HepG2 (cell line): Measurements from ENCODE around the gene TRIM8. TPM values are rescaled to one million over a fixed set of nuclear protein-coding genes. Genes with fewer than 3 reads are reported as not detected.

Source experiments
- ATAC-seq: fragments of 200-7000 bp; cut with Tn5 transposase; 3 replicates; pipeline ENCODE4 v1.9.1; 2020; ENCODE audit warnings: mild to moderate bottlenecking, moderate library complexity
- BruUV-seq: library from RNA; stranded (reverse); fragments of 400-500 nt; replicated peaks from 2 replicates; lab custom pipeline; 2021; lab: Mats Ljungman, UMichigan
- CTCF ChIA-PET: fragments of 300-600 bp; formaldehyde crosslinking; extraction: SDS; loops from one replicate; lab custom pipeline; 2021; ENCODE audit warnings: low total read pairs, inconsistent platforms, low intra/inter-chr PET ratio; lab: Yijun Ruan, JAX
- POLR2A ChIA-PET: fragments of 350-600 bp; sonication (Branson Sonifier 250); formaldehyde crosslinking; loops from one replicate; lab custom pipeline; 2020; ENCODE audit warnings: antibody characterized with exemption, inconsistent platforms; lab: Yijun Ruan, JAX
- DNase-seq: peaks from one replicate; pipeline ENCODE4 v3.0.0-alpha.2; 2015; ENCODE audit warnings: low spot score
- FAIRE-seq: peaks from 3 replicates; lab custom pipeline; 2011; peaks lifted over from hg19 to GRCh38; lab: Jason Lieb, UNC
- H2AFZ ChIP-seq: one replicate; pipeline ENCODE4 v1.6.1; 2011; ENCODE audit warnings: low read length, inconsistent platforms
- H3K27ac ChIP-seq: fragments of 300-600 bp; 3 replicates; pipeline ENCODE4 v1.8.0; 2011; ENCODE audit warnings: mixed run types, mild to moderate bottlenecking, mixed read lengths, low read length, inconsistent platforms; ENCODE audit not compliant: insufficient read depth; ENCODE audit errors: extremely low read length
- H3K27me3 ChIP-seq, 2 experiments: fragments of 200-600 bp in 1 of 2; 2 replicates in 1 of 2; 3 replicates in 1 of 2; pipeline versions ENCODE4 v1.6.0 to v1.8.0; 2011; ENCODE audit warnings: low read length in 2 of 2, mild to moderate bottlenecking in 2 of 2, moderate library complexity in 2 of 2, inconsistent platforms in 1 of 2; ENCODE audit not compliant: insufficient read depth in 2 of 2, control insufficient read depth in 1 of 2
- H3K36me3 ChIP-seq, 2 experiments: fragments of 200-600 bp in 1 of 2; replicated peaks in 1 of 2; 2 replicates in 1 of 2; 3 replicates in 1 of 2; pipeline versions ENCODE4 v1.5.1 to v1.8.0; 2011; ENCODE audit warnings: low read length in 2 of 2, inconsistent platforms in 1 of 2; ENCODE audit not compliant: insufficient read depth in 2 of 2, control insufficient read depth in 1 of 2
- H3K4me1 ChIP-seq: 2 replicates; pipeline ENCODE4 v1.5.1; 2012; ENCODE audit warnings: low read length, inconsistent platforms; ENCODE audit not compliant: insufficient read depth
- H3K4me2 ChIP-seq: 2 replicates; pipeline ENCODE4 v1.6.0; 2011; ENCODE audit warnings: low read depth, low read length, inconsistent platforms
- H3K4me3 ChIP-seq, 3 experiments: fragments of 200-600 bp in 1 of 3; sonication (generic), shearing (Covaris generic) in 1 of 3; replicated peaks in 1 of 3; 2 replicates each; pipeline ENCODE4 v1.5.1; 2011 to 2016; ENCODE audit warnings: low read length in 3 of 3, inconsistent platforms in 2 of 3, low read depth in 2 of 3, mild to moderate bottlenecking in 2 of 3, control low read depth in 1 of 3, mixed read lengths in 1 of 3; ENCODE audit not compliant: insufficient read depth in 1 of 3
- H3K79me2 ChIP-seq: one replicate; pipeline ENCODE4 v1.6.1; 2011; ENCODE audit warnings: low read length, inconsistent platforms; ENCODE audit not compliant: insufficient read depth
- H3K9ac ChIP-seq: 2 replicates; pipeline ENCODE4 v1.6.0; 2011; ENCODE audit warnings: mild to moderate bottlenecking, low read depth, low read length, inconsistent platforms; ENCODE audit not compliant: insufficient read depth
- H3K9me3 ChIP-seq: 2 replicates; pipeline ENCODE4 v1.5.1; 2012; ENCODE audit warnings: mild to moderate bottlenecking, low read length
- H4K20me1 ChIP-seq: 2 replicates; pipeline ENCODE4 v1.6.0; 2011; ENCODE audit warnings: inconsistent platforms, mild to moderate bottlenecking, low read length, moderate library complexity; ENCODE audit not compliant: insufficient read depth
- ATF1 ChIP-seq: IDR thresholded peaks from 2 replicates; pipeline ENCODE4 v1.6.1; 2016; ENCODE audit warnings: mild to moderate bottlenecking, control low read depth
- ATF6 ChIP-seq: sonication (generic); formaldehyde crosslinking; conservative IDR thresholded peaks from 2 replicates; pipeline ENCODE4 v1.4.0; 2020; ENCODE audit warnings: missing genetic modification reagents
- FOXJ3 ChIP-seq: sonication (generic); formaldehyde crosslinking; IDR thresholded peaks from 2 replicates; pipeline ENCODE4 v1.4.0; 2020; ENCODE audit warnings: missing genetic modification reagents, mild to moderate bottlenecking, borderline replicate concordance
- PHF8 ChIP-seq: sonication (generic); formaldehyde crosslinking; IDR thresholded peaks from 2 replicates; pipeline ENCODE4 v1.5.0; 2020; ENCODE audit warnings: missing genetic modification reagents
- REL ChIP-seq: sonication (generic); formaldehyde crosslinking; conservative IDR thresholded peaks from 2 replicates; pipeline ENCODE4 v1.8.0; 2022; ENCODE audit warnings: mild to moderate bottlenecking, missing genetic modification reagents, moderate library complexity
- RERE ChIP-seq: IDR thresholded peaks from 2 replicates; pipeline ENCODE4 v1.6.1; 2016; ENCODE audit warnings: low read depth, missing genetic modification reagents, missing compliant biosample characterization
- TAF1 ChIP-seq: sonication (generic); formaldehyde crosslinking; IDR thresholded peaks from 2 replicates; pipeline ENCODE4 v1.4.0; 2020; ENCODE audit warnings: missing genetic modification reagents
- TOPORS ChIP-seq: sonication (generic); formaldehyde crosslinking; IDR thresholded peaks from 2 replicates; pipeline ENCODE4 v1.8.0; 2023; ENCODE audit warnings: mild to moderate bottlenecking, missing genetic modification reagents
- ZBTB8A ChIP-seq: sonication (generic); formaldehyde crosslinking; IDR thresholded peaks from 2 replicates; pipeline ENCODE4 v1.4.0; 2020; ENCODE audit warnings: mild to moderate bottlenecking, low read depth, missing genetic modification reagents, borderline replicate concordance
- ZMYM3 ChIP-seq: sonication (generic); formaldehyde crosslinking; IDR thresholded peaks from 2 replicates; pipeline ENCODE4 v1.5.1; 2020; ENCODE audit warnings: mild to moderate bottlenecking, missing genetic modification reagents
- ZNF572 ChIP-seq: sonication (generic); formaldehyde crosslinking; IDR thresholded peaks from 2 replicates; pipeline ENCODE4 v1.5.1; 2020; ENCODE audit warnings: mild to moderate bottlenecking, missing genetic modification reagents
- ZNF574 ChIP-seq: sonication (generic); formaldehyde crosslinking; IDR thresholded peaks from 2 replicates; pipeline ENCODE4 v1.4.0; 2020; ENCODE audit warnings: missing genetic modification reagents
- ZSCAN30 ChIP-seq: sonication (generic); formaldehyde crosslinking; IDR thresholded peaks from 2 replicates; pipeline ENCODE4 v1.5.0; 2020; ENCODE audit warnings: mild to moderate bottlenecking, missing genetic modification reagents
- WGBS: methylation state at CpG from one replicate; pipeline ENCODE4 v1.1.6; 2017; ENCODE audit warnings: low lambda C conversion rate; 5-methylcytosine and 5-hydroxymethylcytosine counted together
- in situ Hi-C: cut with HindIII; loops from 2 replicates; pipeline ENCODE4 v1.10.0; 2017; ENCODE audit warnings: low pct_unique_long_range_greater_than_20kb; ENCODE audit not compliant: extremely low pct_ligation_motif_present
- intact Hi-C: fragments of 100-400 bp; cut with micrococcal nuclease; formaldehyde crosslinking; loops from one replicate; pipeline ENCODE4 v1.10.0; 2022; ENCODE audit not compliant: unreplicated experiment
- polyA plus RNA-seq, 8 experiments: library from polyadenylated mRNA; depleted of rRNA in 3 of 8; stranded (reverse) in 7 of 8; unstranded in 1 of 8; fragments of >200 nt; fragmentation: Illumina TruSeq in 4 of 8; extraction: Trizol in 4 of 8; gene quantifications; 2 replicates each; pipeline versions ENCODE4 v1.2.1 to v1.2.3, GENCODE V29; 2011 to 2016; ENCODE audit warnings: low read depth in 4 of 8, missing spikeins in 1 of 8, mixed read lengths in 1 of 8; ENCODE audit not compliant: insufficient read depth in 1 of 8
- total RNA-seq, 5 experiments: library from RNA; depleted of rRNA; stranded (reverse); fragments of >200 nt; fragmentation: Illumina TruSeq; extraction: Trizol; gene quantifications; 2 replicates each; pipeline ENCODE4 v1.2.3, GENCODE V29; 2016; ENCODE audit warnings: low read depth in 1 of 5

Gene TRIM8
- total and polyA plus RNA-seq, 2 of the 13 experiments (the other 11 are each of a cell fraction or from before 2014, with no cell fraction given): 38.9 to 66.5 TPM

- FAIRE-seq: no peak
- under 1% methylated on average over 51 of the region's 76 CpGs for WGBS
- DNase-seq: peak; percentile 70
- Histone ChIP-seq H3K27me3 (no peaks in the 10 kb centered on the region; a peak in 1 of 5 replicates), H3K4me3 (peak overlapping the region; percentile 69 to 85 (median 82)), H2AFZ (no peak overlapping the region), H3K4me2 (peak overlapping the region; percentile 90), H3K36me3 (peaks cover 6 to 16% of the 10 kb centered on the region in 2 experiments; a peak in 4 of 5 replicates), H3K9ac (peak overlapping the region; percentile 90), H3K79me2 (peaks cover 42% of the 10 kb centered on the region), H3K4me1 (peaks cover 30% of the 10 kb centered on the region), H3K27ac (peak overlapping the region; percentile 95), H4K20me1 (peaks cover 29% of the 10 kb centered on the region), H3K9me3 (no peaks in the 10 kb centered on the region)
- ChIA-PET POLR2A (interaction anchor here (1.8 to 4.7 kb wide), 12 partner anchors 14 to 71 kb away, joined by 6 to 121 read pairs (median 29); partner anchors contain the start of genes ARL3 and SFXN2), CTCF (interaction anchor here (1.6 to 2.1 kb wide), 2 partner anchors 43 to 140 kb away, joined by 5 read pairs; partner anchors contain the start of gene SUFU)
- ATAC-seq: peak; percentile 9; the same call in 2 of the 3 replicates
- intact Hi-C loops (loop anchor here (2.0 kb wide), 2 partner anchors 47 to 71 kb away; partner anchors contain the start of genes ARL3 and SFXN2), in situ Hi-C loops (no loop called here)
- BruUV-seq: TSS peak; percentile 42
- TF ChIP-seq TOPORS (CRISPR knock-in tag) (no peak), ATF1 (CRISPR knock-in tag) (no peak), FOXJ3 (no peak), ZNF574 (CRISPR knock-in tag) (no peak; the same call in 1 of the 2 replicates), ATF6 (CRISPR knock-in tag) (no peak), PHF8 (CRISPR knock-in tag) (no peak), RERE (CRISPR knock-in tag) (no peak), ZBTB8A (CRISPR knock-in tag) (no peak), ZNF572 (CRISPR knock-in tag) (no peak), REL (CRISPR knock-in tag) (0 out of 2 replicates have a peak, but pooled peaks have one; percentile 40), ZSCAN30 (no peak), TAF1 (peak; percentile 43; the same call in 1 of the 2 replicates), ZMYM3 (CRISPR knock-in tag) (no peak)
Measured at GRCh38 chr10:102643336-102644065, 778 bp upstream of the TRIM8 start.
